Osteocyte (in vitro differentiated cells): ENCODE measurements around the gene LRRFIP2. TPM values are rescaled to one million over a fixed set of nuclear protein-coding genes. Genes with fewer than 3 reads are reported as not detected.
"Not testable (repeated sequence)": the region's sequence is repeated elsewhere in the genome, so short reads cannot be mapped to it uniquely, and the experiment has no call there.

Source experiments
- DNase-seq: peaks from one replicate; pipeline ENCODE4 v3.0.0; 2021; ENCODE audit warnings: mixed read lengths; ENCODE audit not compliant: unreplicated experiment; ENCODE audit errors: extremely low spot score
- H3K27ac Mint-ChIP-seq: one replicate; pipeline ENCODE4 v1.8.0; 2021; ENCODE audit warnings: mild to moderate bottlenecking, mixed read lengths; ENCODE audit not compliant: unreplicated experiment
- H3K27me3 Mint-ChIP-seq: one replicate; pipeline ENCODE4 v1.8.0; 2021; ENCODE audit warnings: mixed read lengths; ENCODE audit not compliant: unreplicated experiment
- H3K36me3 Mint-ChIP-seq: one replicate; pipeline ENCODE4 v1.8.0; 2021; ENCODE audit warnings: mixed read lengths; ENCODE audit not compliant: unreplicated experiment
- H3K4me1 Mint-ChIP-seq: one replicate; pipeline ENCODE4 v1.8.0; 2021; ENCODE audit warnings: mixed read lengths; ENCODE audit not compliant: unreplicated experiment
- H3K4me3 Mint-ChIP-seq: one replicate; pipeline ENCODE4 v1.8.0; 2021; ENCODE audit warnings: mild to moderate bottlenecking, moderate library complexity, mixed read lengths; ENCODE audit not compliant: unreplicated experiment
- H3K9me3 Mint-ChIP-seq: one replicate; pipeline ENCODE4 v1.8.0; 2021; ENCODE audit warnings: mixed read lengths; ENCODE audit not compliant: unreplicated experiment
- CTCF ChIP-seq: fragments of 200-600 bp; sonication (generic); IDR thresholded peaks from 2 replicates; pipeline ENCODE4 v1.5.0; 2021; ENCODE audit warnings: antibody characterized with exemption, mild to moderate bottlenecking, moderate library complexity
- total RNA-seq: library from RNA; stranded (reverse); gene quantifications from 2 replicates; pipeline ENCODE4 v1.2.1, GENCODE V29; 2021

Gene LRRFIP2
- total RNA-seq, 1 donor from 2014 or later: 43.2 TPM

- TF ChIP-seq CTCF: no peak
- no peaks in the 10 kb centered on the region for H3K36me3 Mint-ChIP-seq
- no peak overlapping the region for H3K27ac Mint-ChIP-seq
- H3K4me1 Mint-ChIP-seq: peaks cover 2% of the 10 kb centered on the region
- peaks cover 3% of the 10 kb centered on the region for H3K9me3 Mint-ChIP-seq
- H3K27me3 Mint-ChIP-seq: peaks cover 3% of the 10 kb centered on the region
- H3K4me3 Mint-ChIP-seq: no peak overlapping the region
- no peak for DNase-seq
Observed at GRCh38 chr3:37210230-37210629, 35.8 kb upstream of the LRRFIP2 start.

- not testable (repeated sequence) for H3K27me3 Mint-ChIP-seq, H3K36me3 Mint-ChIP-seq, H3K4me3 Mint-ChIP-seq, H3K4me1 Mint-ChIP-seq, H3K27ac Mint-ChIP-seq, DNase-seq, H3K9me3 Mint-ChIP-seq
Observed at GRCh38 chr3:37208576-37208975, 34.2 kb upstream of the LRRFIP2 start.

GRCh38 chr3:37208008-37208407 is 33.6 kb upstream of the LRRFIP2 start:
- H3K27ac Mint-ChIP-seq, DNase-seq, H3K4me1 Mint-ChIP-seq, H3K9me3 Mint-ChIP-seq, H3K27me3 Mint-ChIP-seq, H3K36me3 Mint-ChIP-seq, H3K4me3 Mint-ChIP-seq: not testable (repeated sequence)

- H3K4me1 Mint-ChIP-seq, H3K9me3 Mint-ChIP-seq, H3K27me3 Mint-ChIP-seq, H3K36me3 Mint-ChIP-seq, DNase-seq, H3K4me3 Mint-ChIP-seq, H3K27ac Mint-ChIP-seq: not testable (repeated sequence)
Observed at GRCh38 chr3:37206041-37206440, 31.7 kb upstream of the LRRFIP2 start.

- H3K4me3 Mint-ChIP-seq: no peak overlapping the region
- no peak overlapping the region for H3K27ac Mint-ChIP-seq
- no peak for TF ChIP-seq CTCF
- H3K27me3 Mint-ChIP-seq: no peaks in the 10 kb centered on the region
- no peaks in the 10 kb centered on the region for H3K9me3 Mint-ChIP-seq
- no peak for DNase-seq
- H3K4me1 Mint-ChIP-seq: peaks cover under 1% of the 10 kb centered on the region
- H3K36me3 Mint-ChIP-seq: no peaks in the 10 kb centered on the region
Observed at GRCh38 chr3:37204314-37204713, 29.9 kb upstream of the LRRFIP2 start.

- Mint-ChIP-seq H3K9me3 (no peaks in the 10 kb centered on the region), H3K4me3 (no peak overlapping the region), H3K27me3 (no peaks in the 10 kb centered on the region), H3K27ac (no peak overlapping the region), H3K4me1 (peaks cover 18% of the 10 kb centered on the region), H3K36me3 (no peaks in the 10 kb centered on the region)
- DNase-seq: no peak
- no peak for TF ChIP-seq CTCF
Observed at GRCh38 chr3:37202035-37202434, 27.7 kb upstream of the LRRFIP2 start.

- no peak for TF ChIP-seq CTCF
- H3K4me3 Mint-ChIP-seq: no peak overlapping the region
- no peak overlapping the region for H3K27ac Mint-ChIP-seq
- H3K36me3 Mint-ChIP-seq: no peaks in the 10 kb centered on the region
- H3K9me3 Mint-ChIP-seq: no peaks in the 10 kb centered on the region
- no peak for DNase-seq
- peaks cover 18% of the 10 kb centered on the region for H3K4me1 Mint-ChIP-seq
- no peaks in the 10 kb centered on the region for H3K27me3 Mint-ChIP-seq
Observed at GRCh38 chr3:37200141-37200540, 25.8 kb upstream of the LRRFIP2 start.
